Cardiac fibroblast (primary cell): ENCODE results near the gene CHN1.

Experiments used
- DNase-seq, 2 donors: peaks; one replicate each; pipeline versions ENCODE4 v3.0.0 to v3.0.0-alpha.2; 2010; ENCODE audit warnings: low read depth in 2 of 2
- H3K4me3 ChIP-seq, 2 donors: replicated peaks in 1 of 2; 1 replicate in 1 of 2; 2 replicates in 1 of 2; pipeline ENCODE4 v1.5.1; 2011; ENCODE audit warnings: low read depth in 2 of 2, low read length in 2 of 2, mild to moderate bottlenecking in 2 of 2, moderate library complexity in 1 of 2
- CTCF ChIP-seq: IDR thresholded peaks from one replicate; pipeline ENCODE4 v1.5.1; 2011; ENCODE audit warnings: low read depth, mild to moderate bottlenecking, low read length, inconsistent platforms

CHN1 gene

GRCh38 chr2:175015340-175015739 is 10.2 kb upstream of the CHN1 start:
- TF ChIP-seq CTCF, result no peak
- H3K4me3 ChIP-seq, result no peak overlapping the region
- peak in 1 of 2 donors; percentile 32 for DNase-seq

- no peak for DNase-seq
- no peak for TF ChIP-seq CTCF
- no peak overlapping the region for H3K4me3 ChIP-seq
Observed at GRCh38 chr2:175012516-175012915, 7.3 kb upstream of the CHN1 start.

- H3K4me3 ChIP-seq, result no peak overlapping the region
- DNase-seq, result no peak
- no peak for TF ChIP-seq CTCF
Observed at GRCh38 chr2:175011505-175011904, 6.3 kb upstream of the CHN1 start.

- no peak overlapping the region for H3K4me3 ChIP-seq
- TF ChIP-seq CTCF, result no peak
- DNase-seq, result peak in 1 of 2 donors; percentile 38
Observed at GRCh38 chr2:175010848-175011254, 5.7 kb upstream of the CHN1 start.

GRCh38 chr2:175009917-175010621 is 4.9 kb upstream of the CHN1 start:
- TF ChIP-seq CTCF, result no peak
- no peak for DNase-seq
- no peak overlapping the region for H3K4me3 ChIP-seq

GRCh38 chr2:175008801-175009495 is 3.8 kb upstream of the CHN1 start:
- DNase-seq, result no peak
- TF ChIP-seq CTCF, result no peak
- no peak overlapping the region for H3K4me3 ChIP-seq
